ENCODE data around the gene PDE1C.
"Not testable (repeated sequence)": the region's sequence is repeated elsewhere in the genome, so short reads cannot be mapped to it uniquely, and the experiment has no call there.

The PDE1C gene

DNA sequence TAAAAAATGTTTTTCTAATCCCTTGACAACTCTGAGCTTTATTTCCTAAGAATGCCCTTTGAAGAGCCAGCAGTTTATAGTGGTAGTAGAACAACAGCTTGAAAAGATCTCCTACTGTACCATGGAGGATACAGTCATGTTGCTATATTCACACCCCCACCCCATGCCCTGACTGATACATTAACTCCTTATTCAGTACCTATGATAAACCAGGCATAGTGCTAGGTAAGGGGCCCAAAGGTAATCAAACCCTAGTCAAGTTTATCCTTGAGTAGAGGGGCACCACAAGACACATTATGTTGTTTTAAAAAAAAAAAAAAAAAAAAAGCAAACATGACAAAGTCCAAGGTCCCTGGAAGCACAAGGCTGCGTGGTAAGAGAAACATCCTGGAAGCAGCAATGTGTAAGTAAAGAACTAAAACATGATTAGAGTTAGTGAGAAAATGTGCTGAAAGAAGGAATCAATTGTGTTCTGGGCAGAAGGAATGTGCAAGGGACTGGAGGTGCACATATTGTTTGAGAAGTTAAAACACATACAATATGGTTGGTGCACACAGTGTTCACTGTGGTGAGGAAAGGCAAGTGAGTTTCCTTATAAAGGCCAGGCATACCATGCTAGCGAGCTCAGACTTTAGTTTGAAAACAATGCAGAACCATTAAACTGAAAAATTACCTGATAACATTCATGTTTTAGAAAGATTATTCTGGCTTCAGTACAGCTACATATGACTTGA lies 51.2 kb downstream of the PDE1C start:
- DNase-seq (ENCODE audit: low read depth) = no peak
- no peak overlapping the region for H3K4me3 ChIP-seq (ENCODE audit: control insufficient read depth, low read depth, low read length)
- TF ChIP-seq, protein P1, sequence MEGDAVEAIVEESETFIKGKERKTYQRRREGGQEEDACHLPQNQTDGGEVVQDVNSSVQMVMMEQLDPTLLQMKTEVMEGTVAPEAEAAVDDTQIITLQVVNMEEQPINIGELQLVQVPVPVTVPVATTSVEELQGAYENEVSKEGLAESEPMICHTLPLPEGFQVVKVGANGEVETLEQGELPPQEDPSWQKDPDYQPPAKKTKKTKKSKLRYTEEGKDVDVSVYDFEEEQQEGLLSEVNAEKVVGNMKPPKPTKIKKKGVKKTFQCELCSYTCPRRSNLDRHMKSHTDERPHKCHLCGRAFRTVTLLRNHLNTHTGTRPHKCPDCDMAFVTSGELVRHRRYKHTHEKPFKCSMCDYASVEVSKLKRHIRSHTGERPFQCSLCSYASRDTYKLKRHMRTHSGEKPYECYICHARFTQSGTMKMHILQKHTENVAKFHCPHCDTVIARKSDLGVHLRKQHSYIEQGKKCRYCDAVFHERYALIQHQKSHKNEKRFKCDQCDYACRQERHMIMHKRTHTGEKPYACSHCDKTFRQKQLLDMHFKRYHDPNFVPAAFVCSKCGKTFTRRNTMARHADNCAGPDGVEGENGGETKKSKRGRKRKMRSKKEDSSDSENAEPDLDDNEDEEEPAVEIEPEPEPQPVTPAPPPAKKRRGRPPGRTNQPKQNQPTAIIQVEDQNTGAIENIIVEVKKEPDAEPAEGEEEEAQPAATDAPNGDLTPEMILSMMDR (conservative IDR thresholded peaks at IDR 0.05; ENCODE audit: control insufficient read depth, insufficient read depth, low read depth, low read length) = no peak

DNA sequence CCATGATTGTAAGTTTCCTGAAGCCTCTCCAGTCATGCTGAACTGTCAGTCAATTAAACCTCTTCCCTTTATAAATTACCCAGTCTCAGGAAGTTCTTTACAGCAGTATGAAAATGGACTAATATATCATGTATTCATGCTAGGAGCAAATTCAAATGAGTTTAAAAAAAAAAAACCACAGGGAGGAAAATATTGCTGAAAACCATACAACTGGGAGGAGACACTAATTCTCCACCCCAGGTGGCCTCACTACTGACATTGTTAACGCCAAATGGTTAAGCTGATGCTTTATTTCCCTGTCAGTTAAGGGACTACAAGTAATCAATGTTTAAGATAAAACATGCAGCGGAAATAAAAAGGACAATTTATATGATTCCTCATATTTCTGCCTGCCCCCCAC lies 55.1 kb downstream of the PDE1C start:
- DNase-seq (ENCODE audit: low read depth) = no peak
- TF ChIP-seq, protein P1 (conservative IDR thresholded peaks at IDR 0.05; ENCODE audit: control insufficient read depth, insufficient read depth, low read depth, low read length) = no peak
- H3K4me3 ChIP-seq (ENCODE audit: control insufficient read depth, low read depth, low read length) = no peak overlapping the region

DNA sequence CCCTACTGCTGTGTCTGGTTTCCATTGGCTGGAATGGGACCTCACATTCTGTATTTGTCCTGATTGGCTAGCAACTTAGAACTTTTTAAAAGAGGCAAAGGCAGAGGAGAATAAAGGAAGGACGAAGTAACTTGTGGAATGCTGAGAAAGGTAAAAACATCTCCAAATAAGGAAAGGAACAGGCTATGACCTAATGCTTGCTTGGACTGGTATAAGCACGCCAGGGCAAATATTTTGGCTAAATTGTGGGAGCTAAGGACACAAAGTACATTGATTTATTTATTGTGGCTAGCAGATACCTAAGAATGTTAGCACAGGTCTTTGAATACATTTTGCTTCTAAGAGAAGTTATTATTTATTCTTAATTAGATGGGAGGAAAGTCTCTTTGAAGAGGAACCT lies 56.7 kb downstream of the PDE1C start:
- DNase-seq (ENCODE audit: low read depth); H3K4me3 ChIP-seq (ENCODE audit: control insufficient read depth, low read depth, low read length): not testable (repeated sequence)

DNA sequence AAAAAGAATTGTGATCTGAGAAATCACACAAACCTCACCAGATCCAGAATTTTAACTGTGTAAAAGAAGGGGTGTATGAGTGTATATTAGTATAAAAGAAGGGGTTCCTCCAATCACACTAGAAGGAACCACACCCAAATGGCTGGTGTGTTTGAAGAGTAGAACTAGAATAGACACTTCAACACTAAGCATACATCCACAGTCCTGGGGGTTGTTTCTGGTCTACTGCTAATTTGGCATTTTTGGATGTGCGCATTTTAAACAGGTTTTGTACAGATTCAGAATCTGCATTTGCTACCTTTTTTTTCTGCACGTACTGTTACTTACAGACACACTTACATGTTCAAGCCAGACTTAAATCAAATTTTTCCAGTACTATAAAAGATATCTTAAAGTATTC lies 64.6 kb downstream of the PDE1C start:
- TF ChIP-seq, protein P1 (conservative IDR thresholded peaks at IDR 0.05; ENCODE audit: control insufficient read depth, insufficient read depth, low read depth, low read length) = no peak
- DNase-seq (ENCODE audit: low read depth) = no peak
- H3K4me3 ChIP-seq (ENCODE audit: control insufficient read depth, low read depth, low read length) = no peak overlapping the region

DNA sequence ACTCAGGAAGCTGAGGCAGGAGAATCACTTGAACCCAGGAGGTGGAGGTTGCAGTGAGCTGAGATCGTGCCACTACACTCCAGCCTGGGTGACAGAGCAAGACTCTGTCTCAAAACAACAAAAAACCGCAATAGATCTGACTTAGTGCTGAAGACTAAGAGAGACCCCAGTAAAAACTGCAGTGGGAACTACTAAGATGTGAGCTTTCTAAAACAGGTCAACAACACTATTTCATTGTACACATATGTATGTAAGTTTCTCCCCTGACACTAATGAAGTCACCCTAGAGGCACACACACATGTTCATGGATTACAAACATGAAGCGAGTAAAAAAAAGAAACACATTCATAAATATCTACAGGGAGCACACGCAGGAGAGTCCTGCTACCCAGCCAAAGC lies 68.3 kb downstream of the PDE1C start:
- TF ChIP-seq, protein P1 (conservative IDR thresholded peaks at IDR 0.05; ENCODE audit: control insufficient read depth, insufficient read depth, low read depth, low read length) = no peak
- DNase-seq (ENCODE audit: low read depth) = no peak
- H3K4me3 ChIP-seq (ENCODE audit: control insufficient read depth, low read depth, low read length) = no peak overlapping the region

DNA sequence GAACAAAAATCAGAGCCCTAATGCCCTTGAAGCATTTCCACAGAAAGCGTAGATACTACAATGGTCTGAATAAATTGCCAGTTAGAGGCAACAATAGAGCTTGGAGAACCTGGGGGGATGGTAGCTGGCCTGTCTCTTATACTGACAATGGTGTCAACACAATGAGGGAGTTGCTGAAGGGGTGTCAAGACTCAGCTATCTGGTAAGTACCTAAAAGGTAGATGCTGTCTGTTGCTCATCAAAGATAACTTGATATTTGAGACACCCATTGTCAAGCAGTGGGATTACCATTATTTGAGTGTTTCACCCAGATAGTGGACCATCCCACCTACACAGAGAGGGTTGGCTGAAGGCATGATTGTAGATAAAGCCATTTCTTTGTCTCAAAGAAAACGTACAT lies 72.8 kb downstream of the PDE1C start:
- TF ChIP-seq, protein P1 (conservative IDR thresholded peaks at IDR 0.05; ENCODE audit: control insufficient read depth, insufficient read depth, low read depth, low read length) = no peak
- no peak overlapping the region for H3K4me3 ChIP-seq (ENCODE audit: control insufficient read depth, low read depth, low read length)
- no peak for DNase-seq (ENCODE audit: low read depth)

DNA sequence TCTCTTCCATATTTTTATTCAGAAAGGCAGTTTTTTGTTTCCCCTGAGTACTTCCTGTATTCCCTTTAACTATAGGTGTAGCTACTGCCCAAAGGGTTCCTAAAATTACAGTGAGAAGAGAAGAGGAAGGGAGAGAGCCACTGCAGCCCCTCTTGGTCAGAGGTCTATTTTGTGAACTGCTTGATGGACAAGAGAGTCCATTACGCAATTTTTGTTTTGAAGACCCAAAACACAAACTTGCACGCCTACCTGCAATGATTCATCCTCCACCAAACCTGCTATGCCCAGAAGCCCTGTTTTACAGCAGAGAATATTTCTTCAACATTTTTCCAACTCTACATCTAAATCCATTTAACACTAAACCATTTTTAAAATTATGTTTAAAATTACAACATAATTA lies 75.1 kb downstream of the PDE1C start:
- TF ChIP-seq, protein P1 (conservative IDR thresholded peaks at IDR 0.05; ENCODE audit: control insufficient read depth, insufficient read depth, low read depth, low read length) = no peak
- DNase-seq (ENCODE audit: low read depth) = no peak
- no peak overlapping the region for H3K4me3 ChIP-seq (ENCODE audit: control insufficient read depth, low read depth, low read length)
